ENCODE measurements around the gene SPACA7.

DNA sequence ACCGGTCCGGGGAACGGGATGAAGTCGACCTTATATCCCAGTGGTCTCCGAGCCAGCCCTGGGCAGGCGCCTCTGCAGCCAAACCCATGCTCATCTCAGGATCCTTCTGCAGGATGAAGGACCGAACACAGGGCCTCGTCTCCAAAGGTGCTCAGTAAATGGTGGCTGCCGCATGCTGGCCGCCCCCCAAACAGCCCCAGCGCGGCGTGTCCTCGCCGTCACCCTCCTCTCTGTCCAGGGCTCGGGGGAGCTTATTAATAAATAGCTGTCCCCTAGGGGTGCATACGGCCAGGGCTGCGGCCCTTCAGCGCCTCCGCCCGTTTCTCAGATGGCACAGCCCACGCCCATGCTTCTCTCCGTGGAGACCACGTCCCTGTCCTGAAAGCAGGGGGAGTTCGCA is 32.6 kb upstream of the SPACA7 start:
- no peak for TF ChIP-seq ZFP30 (CRISPR knock-in tag; IDR thresholded peaks at IDR 0.05)
- TF ChIP-seq, protein P1, sequence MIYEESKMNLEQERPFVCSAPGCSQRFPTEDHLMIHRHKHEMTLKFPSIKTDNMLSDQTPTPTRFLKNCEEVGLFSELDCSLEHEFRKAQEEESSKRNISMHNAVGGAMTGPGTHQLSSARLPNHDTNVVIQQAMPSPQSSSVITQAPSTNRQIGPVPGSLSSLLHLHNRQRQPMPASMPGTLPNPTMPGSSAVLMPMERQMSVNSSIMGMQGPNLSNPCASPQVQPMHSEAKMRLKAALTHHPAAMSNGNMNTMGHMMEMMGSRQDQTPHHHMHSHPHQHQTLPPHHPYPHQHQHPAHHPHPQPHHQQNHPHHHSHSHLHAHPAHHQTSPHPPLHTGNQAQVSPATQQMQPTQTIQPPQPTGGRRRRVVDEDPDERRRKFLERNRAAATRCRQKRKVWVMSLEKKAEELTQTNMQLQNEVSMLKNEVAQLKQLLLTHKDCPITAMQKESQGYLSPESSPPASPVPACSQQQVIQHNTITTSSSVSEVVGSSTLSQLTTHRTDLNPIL (CRISPR knock-in tag; IDR thresholded peaks at IDR 0.05; ENCODE audit: low read depth), result no peak
- no peak for TF ChIP-seq RARB (CRISPR knock-in tag; IDR thresholded peaks at IDR 0.05)
- TF ChIP-seq, protein P2, sequence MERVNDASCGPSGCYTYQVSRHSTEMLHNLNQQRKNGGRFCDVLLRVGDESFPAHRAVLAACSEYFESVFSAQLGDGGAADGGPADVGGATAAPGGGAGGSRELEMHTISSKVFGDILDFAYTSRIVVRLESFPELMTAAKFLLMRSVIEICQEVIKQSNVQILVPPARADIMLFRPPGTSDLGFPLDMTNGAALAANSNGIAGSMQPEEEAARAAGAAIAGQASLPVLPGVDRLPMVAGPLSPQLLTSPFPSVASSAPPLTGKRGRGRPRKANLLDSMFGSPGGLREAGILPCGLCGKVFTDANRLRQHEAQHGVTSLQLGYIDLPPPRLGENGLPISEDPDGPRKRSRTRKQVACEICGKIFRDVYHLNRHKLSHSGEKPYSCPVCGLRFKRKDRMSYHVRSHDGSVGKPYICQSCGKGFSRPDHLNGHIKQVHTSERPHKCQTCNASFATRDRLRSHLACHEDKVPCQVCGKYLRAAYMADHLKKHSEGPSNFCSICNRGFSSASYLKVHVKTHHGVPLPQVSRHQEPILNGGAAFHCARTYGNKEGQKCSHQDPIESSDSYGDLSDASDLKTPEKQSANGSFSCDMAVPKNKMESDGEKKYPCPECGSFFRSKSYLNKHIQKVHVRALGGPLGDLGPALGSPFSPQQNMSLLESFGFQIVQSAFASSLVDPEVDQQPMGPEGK (CRISPR knock-in tag; IDR thresholded peaks at IDR 0.05; ENCODE audit: borderline replicate concordance), result no peak
- no peak for TF ChIP-seq ISL1 (CRISPR knock-in tag; IDR thresholded peaks at IDR 0.05)
- no peak for TF ChIP-seq GLIS3 (CRISPR knock-in tag; IDR thresholded peaks at IDR 0.05)
- no peak for TF ChIP-seq ARNTL (CRISPR knock-in tag; IDR thresholded peaks at IDR 0.05; ENCODE audit: borderline replicate concordance, low read depth)
- TF ChIP-seq, protein P3, sequence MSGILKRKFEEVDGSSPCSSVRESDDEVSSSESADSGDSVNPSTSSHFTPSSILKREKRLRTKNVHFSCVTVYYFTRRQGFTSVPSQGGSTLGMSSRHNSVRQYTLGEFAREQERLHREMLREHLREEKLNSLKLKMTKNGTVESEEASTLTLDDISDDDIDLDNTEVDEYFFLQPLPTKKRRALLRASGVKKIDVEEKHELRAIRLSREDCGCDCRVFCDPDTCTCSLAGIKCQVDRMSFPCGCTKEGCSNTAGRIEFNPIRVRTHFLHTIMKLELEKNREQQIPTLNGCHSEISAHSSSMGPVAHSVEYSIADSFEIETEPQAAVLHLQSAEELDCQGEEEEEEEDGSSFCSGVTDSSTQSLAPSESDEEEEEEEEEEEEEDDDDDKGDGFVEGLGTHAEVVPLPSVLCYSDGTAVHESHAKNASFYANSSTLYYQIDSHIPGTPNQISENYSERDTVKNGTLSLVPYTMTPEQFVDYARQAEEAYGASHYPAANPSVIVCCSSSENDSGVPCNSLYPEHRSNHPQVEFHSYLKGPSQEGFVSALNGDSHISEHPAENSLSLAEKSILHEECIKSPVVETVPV (CRISPR knock-in tag; IDR thresholded peaks at IDR 0.05), result no peak
- no peak for TF ChIP-seq CSDC2 (CRISPR knock-in tag; IDR thresholded peaks at IDR 0.05)
- TF ChIP-seq ZC3H10 (CRISPR knock-in tag; IDR thresholded peaks at IDR 0.05), result no peak

Measured in SK-N-SH treated with all-trans-retinoic acid at 6 μM for 48 hours (cell line).